GM23248 (cell line): ENCODE data around the gene CLSTN2.

Experiments
- EZH2 ChIP-seq: fragments of 200-600 bp; sonication (generic); IDR thresholded peaks from 2 replicates; pipeline ENCODE4 v1.6.1; 2018; ENCODE audit warnings: antibody characterized with exemption, mild to moderate bottlenecking; ENCODE audit not compliant: insufficient read depth, poor library complexity, severe bottlenecking
- EZH2phosphoT487 ChIP-seq: fragments of 200-600 bp; sonication (generic); IDR thresholded peaks from 2 replicates; pipeline ENCODE4 v1.6.1; 2018; ENCODE audit warnings: antibody characterized with exemption, moderate library complexity, mild to moderate bottlenecking, low read depth; ENCODE audit not compliant: insufficient read depth

- TF ChIP-seq EZH2 = no peak
- no peak for TF ChIP-seq EZH2phosphoT487
Measured at GRCh38 chr3:140429791-140430190, 494.8 kb downstream of the CLSTN2 start.
